GM18498 (cell line): ENCODE data around the gene GALNT5.
"Not testable (repeated sequence)": the region's sequence is repeated elsewhere in the genome, so short reads cannot be mapped to it uniquely, and the experiment has no call there.

Experiments used
- ATAC-seq: cut with Tn5 transposase; IDR thresholded peaks from one replicate; pipeline ENCODE4 v1.9.1; 2021; ENCODE audit warnings: mild to moderate bottlenecking, moderate library complexity; ENCODE audit not compliant: unreplicated experiment

Gene GALNT5, protein sequence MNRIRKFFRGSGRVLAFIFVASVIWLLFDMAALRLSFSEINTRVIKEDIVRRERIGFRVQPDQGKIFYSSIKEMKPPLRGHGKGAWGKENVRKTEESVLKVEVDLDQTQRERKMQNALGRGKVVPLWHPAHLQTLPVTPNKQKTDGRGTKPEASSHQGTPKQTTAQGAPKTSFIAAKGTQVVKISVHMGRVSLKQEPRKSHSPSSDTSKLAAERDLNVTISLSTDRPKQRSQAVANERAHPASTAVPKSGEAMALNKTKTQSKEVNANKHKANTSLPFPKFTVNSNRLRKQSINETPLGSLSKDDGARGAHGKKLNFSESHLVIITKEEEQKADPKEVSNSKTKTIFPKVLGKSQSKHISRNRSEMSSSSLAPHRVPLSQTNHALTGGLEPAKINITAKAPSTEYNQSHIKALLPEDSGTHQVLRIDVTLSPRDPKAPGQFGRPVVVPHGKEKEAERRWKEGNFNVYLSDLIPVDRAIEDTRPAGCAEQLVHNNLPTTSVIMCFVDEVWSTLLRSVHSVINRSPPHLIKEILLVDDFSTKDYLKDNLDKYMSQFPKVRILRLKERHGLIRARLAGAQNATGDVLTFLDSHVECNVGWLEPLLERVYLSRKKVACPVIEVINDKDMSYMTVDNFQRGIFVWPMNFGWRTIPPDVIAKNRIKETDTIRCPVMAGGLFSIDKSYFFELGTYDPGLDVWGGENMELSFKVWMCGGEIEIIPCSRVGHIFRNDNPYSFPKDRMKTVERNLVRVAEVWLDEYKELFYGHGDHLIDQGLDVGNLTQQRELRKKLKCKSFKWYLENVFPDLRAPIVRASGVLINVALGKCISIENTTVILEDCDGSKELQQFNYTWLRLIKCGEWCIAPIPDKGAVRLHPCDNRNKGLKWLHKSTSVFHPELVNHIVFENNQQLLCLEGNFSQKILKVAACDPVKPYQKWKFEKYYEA

DNA sequence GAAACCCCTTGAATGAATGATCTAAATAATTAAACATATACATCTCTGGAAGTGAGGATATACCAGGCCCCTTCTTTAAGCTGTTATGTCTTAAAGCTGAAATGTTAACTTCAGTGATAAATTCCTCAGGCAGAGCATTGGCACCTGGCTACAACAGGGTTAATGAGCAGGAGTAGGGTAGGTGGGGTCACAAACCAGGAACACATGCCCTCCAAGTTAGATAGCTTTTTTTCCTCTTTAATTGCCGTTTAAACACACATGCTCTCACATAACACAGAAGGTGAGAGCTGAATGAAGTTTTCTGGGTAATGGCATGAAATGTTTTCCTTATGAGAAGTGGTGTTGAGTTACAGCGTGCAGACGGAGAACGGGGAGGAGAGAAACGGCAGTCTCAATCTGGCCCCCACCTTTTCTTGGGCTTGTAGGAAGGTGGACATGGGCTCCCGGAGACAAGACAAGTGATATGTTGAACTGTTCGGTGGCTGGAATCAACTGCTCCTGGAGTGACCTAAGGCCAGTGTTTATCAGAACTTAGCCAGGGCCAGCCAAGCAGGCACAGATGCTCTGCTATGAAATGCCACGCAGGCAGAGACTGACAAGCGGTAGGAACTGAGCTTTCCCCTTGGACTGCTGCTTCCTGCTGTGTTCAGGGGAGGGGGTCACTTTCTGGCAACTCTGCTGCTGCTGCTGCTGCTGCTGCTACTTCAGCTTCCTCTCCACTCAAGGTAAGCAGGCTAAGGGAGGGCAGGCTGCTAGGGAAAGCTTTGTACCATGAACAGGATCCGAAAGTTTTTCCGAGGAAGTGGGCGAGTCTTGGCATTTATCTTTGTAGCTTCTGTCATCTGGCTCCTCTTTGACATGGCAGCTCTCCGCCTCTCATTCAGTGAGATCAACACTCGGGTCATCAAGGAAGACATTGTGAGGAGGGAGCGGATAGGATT, at the start of gene GALNT5:
Gene GALNT5 (plus strand): TSS at position 394 of the 941 bp plus-strand sequence. CDS start 378 bp downstream, at position 772.
- ATAC-seq, result no peak

DNA sequence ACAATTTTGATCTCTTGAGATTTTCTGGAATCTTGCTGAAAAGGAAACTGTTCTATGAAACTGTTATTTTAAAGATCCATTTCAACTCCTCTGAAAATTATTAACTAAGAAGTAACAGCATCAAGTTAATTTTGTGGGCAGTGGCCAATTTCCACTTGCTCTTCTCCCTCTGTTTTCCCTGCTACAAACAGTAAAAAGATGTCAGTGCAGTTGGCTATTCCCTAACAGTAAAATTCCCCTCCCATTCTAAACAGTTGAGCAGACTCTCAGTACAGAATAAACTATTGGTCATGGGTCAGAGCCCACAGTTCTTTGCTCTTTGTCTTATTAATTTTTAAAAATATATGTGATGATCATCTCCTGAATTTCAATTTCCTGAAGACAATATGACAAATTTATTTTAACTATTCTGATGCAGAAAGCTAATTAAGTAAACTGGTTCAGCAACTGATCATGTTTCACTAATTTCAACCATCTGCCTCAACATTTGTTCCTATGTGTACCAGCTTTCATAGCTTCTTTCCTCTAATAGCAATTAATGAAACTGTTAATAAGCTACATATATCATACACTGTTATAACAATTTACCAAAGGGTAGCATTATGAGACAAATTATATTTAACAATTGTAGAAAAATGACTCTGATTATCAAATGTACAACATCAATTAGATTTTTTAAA, 41.1 kb upstream of the GALNT5 start:
- ATAC-seq, result no peak

DNA sequence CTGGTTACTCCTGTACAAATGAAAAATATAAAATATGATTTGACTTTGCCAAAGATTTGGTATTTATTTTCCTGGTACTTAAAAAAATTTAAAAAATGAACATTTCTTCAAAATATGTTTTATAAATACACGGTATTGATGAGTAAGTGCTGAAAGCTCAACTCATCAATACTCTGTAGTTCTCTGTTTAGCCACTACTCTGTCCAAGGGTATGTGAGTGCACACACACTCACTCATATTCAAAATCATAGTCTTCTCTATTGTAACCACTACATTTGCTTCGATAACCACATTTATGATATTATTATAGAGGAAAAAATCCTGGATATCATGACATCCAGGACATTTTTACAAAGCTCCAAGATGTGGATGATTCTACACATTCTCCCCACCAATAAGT, 40.1 kb upstream of the GALNT5 start:
- ATAC-seq, result no peak

DNA sequence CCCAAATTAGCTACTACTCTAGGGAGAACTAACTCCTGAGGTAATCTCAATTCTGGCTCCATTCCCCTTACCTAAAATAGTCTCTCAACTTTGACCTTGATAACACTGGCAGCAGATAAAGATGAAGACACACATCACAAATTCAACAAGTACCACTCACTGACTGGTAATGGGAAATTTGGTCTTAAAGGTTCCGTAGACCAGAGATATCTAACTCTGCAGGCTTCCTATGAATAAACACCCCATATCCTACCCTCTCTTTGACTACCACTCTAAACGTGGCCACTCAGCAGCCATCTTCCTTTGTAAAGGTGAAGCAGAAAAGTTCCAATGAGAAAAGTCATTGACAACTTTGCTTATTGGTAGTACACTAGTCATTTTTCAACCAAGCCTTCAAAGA, 38.6 kb upstream of the GALNT5 start:
- no peak for ATAC-seq

DNA sequence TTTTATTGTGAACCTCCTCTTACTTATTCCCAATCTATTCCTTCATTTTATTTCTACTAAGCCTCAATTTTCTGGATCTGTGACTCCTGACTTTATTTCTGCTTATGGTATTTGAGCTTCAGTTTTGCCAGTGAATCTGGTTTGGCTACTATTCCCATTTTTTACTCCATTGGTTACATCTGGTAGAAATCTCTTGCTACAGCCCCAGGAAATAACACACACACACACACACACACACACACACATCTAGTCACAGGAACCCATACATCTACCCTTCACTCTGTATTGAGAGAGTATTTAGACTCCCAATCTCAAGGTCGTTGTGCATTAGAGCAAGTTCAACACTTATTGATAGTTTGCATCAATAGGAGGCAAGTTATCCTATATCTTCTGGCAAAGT, 37.0 kb upstream of the GALNT5 start:
- ATAC-seq, result no peak

DNA sequence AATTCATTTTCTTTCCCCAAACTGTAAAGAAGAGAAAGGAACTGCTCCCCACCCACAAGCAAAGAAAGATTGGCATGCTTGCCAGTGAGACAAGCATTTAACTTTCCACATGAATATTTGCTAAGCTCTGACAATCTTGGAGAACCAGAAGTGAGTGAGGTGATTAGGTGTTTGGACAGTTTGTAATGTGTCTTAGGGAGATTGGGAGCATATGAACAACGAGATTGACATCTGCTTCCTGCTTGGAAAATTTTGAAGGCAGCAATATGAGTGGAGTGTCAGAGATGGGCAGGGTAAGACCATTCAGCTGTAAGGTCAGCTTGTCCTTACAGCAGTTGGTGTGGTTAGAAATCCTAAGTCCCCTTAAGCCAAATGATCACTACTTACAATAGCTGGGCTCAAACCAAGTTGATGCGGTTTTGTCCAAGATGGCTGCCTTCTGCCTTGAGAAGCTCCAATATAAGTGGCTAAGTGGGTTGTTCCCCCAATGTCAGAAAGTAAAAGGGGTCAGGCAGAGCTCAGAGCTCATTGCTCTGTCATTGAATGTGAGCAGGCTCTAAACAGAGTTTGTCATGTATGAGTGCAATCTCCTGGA, 36.0 kb upstream of the GALNT5 start:
- ATAC-seq, result no peak

DNA sequence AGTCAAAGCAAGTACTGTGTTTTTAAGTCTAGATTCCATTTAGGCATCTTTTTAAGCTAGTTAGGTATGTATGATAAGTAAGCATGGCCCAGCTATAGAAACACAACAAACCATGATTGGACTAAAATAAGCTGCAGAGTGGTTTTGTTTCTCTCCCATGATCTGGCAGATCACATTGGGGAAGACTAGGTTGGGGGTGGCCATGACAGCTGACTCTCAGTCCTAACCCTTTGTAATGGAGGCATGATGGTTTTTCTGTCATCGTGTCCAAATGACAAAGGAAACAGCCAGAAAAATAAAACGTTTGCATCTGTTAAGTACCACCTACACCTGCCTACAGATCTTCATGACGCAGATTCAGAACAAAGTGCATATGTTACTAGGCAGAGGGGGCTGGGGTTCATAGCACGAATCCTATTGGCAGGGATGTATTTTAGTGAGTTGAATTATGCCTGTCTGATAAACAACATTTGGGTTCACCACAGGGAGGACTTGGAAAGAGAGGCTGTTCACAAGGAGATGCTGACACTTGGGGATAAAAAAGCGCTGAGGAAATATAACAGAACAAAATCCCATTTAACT, 33.8 kb upstream of the GALNT5 start:
- no peak for ATAC-seq

DNA sequence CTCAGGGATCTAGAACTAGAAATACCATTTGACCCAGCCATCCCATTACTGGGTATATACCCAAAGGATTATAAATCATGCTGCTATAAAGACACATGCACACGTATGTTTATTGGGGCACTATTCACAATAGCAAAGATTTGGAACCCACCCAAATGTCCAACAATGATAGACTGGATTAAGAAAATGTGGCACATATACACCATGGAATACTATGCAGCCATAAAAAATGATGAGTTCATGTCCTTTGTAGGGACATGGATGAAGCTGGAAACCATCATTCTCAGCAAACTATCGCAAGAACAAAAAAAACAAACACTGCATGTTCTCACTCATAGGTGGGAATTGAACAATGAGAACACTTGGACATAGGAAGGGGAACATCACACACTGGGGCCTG, 33.1 kb upstream of the GALNT5 start:
- not testable (repeated sequence) for ATAC-seq

DNA sequence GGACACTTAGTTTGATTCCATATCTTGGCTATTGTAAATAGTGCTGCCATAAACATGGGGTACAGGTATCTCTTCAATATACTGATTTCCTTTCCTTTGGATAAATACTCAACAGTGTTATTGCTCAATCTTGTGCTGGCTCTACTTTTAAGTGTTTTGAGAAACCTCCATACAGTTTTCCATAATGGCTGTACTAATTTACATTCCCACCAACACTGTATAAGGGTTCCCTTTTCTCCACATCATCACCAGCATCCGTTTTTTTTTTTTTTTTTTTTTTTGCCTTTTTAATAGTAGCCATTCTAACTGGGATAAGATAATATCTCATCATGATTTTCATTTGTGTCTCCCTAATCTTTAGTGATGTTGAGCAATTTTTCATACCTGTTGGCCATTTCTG, 29.9 kb upstream of the GALNT5 start:
- no peak for ATAC-seq

DNA sequence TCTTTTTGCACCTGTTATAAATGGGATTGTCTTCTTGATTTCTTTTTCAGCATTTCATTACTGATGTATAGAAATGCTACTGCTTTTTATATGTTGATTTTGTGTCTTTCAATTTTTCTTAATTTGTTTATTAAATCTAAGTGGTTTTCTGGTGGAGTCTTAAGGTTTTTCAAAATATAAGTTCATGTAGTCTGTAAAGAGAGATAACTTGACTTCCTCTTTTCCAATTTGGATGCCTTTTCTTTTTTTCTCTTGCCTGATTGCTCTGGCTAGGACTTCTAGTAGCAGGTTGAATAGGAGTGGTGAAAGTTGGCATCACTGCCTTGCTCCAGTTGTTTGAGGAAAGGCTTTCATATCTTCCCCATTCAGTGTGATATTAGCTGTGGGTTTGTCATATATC, 28.6 kb upstream of the GALNT5 start:
- ATAC-seq, result no peak

DNA sequence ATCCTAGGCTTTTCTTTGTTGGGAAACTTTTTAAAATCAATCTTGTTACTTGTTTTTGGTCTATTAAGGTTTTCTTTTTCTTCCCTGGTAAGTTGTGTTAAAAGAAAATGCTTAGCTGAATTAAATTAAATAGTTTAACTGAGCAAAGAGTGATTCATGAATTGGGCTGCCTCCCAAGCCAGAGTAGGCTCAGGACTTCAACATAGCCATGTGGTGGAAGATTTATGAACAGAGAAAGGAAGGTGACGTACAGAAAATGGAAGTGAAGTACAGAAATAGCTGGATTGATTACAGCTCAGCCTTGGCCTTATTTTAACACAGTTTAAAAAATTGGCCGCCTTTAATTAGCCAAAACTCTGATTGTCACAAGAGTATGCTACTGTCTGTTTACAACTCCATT, 27.9 kb upstream of the GALNT5 start:
- ATAC-seq, result no peak

DNA sequence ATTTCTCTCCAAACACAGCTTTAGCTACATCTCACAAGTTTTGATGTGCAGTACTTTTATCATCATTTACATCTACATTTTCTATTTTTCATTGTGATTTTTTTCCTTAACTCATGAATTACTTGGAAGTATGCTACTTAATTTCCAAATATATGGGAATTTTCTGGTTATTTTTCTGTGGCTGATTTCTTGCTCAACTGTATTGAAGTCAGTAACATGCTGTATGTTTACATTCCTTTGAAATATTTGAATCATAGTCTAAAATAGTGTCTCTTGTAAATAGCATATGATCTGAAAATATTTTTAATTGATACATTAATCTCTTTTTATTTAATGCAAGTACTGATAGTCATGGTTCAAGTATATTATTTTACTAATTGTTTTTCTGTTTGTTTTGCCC, 26.0 kb upstream of the GALNT5 start:
- ATAC-seq, result no peak

DNA sequence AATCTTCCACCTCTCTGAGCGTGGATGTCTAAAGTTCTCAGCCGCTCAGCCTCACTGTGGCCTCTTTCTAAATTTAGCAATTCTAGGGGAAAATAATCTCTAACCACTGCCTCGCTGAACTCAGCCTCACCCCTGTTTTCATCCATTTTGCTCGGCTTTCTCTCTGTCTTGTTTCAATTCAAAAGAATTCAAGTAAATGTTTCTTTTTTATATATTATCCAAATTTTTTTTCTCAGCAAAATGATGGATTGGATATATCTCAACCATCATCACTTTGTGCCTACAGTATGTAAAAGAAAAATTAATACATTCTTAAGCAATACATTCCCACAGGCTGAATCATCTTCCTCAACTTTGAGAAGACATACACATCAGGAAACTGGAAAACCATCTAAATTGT, 24.0 kb upstream of the GALNT5 start:
- ATAC-seq, result no peak

DNA sequence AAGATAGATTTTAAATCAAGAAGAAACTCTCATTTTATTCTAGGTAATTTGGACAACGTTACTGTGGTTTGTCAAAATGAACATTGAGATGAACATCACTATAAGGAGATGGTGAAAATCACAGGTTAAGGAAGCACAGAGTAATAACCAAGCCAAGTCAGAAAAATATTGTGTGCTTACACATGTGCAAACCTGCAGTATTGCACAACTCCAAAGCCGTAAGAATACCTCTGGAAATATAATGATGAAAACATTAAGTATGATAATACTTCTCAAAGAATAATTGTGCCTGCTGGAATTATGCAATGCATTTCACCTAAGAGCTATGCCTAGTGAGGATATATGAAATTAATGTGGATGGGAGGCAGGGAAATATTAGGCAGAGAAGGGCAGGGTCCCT, 21.1 kb upstream of the GALNT5 start:
- no peak for ATAC-seq

DNA sequence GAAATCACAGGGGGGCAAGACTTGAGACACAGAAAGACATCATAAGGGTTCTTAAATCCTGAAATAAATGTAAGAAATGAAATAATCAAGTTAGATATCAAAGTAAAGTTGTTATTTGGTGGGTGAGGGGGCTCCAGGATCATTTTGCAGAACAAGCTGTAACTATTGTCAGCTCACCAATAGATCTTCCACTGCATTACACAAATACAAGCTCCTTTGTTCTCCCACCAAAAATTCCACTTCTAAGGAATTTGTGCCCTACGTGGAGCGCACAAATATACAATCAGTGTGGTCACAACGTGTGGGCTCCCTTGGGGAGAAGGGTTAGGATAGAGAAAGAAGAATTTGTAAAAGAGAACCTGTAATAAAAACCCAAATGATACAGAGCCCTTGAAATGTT, 19.2 kb upstream of the GALNT5 start:
- ATAC-seq, result no peak

DNA sequence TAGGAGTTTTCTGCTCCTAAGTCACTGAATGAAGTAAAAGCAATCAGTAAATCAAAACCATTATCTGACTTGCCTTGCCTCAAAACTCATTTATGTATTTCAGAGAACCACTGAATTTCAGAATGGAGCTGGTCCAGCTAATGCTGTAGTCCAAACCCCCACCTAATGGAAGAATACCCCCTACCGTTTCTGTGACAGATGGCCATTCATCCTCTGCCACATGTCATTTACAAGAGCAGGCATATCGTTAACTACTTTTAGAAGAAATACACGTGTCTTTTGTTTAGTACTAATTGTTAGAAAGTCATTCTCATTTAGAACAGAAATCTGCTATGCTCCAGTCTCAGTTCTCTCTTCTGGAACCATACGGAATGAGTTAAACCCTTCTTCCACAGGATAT, 12.8 kb upstream of the GALNT5 start:
- no peak for ATAC-seq

DNA sequence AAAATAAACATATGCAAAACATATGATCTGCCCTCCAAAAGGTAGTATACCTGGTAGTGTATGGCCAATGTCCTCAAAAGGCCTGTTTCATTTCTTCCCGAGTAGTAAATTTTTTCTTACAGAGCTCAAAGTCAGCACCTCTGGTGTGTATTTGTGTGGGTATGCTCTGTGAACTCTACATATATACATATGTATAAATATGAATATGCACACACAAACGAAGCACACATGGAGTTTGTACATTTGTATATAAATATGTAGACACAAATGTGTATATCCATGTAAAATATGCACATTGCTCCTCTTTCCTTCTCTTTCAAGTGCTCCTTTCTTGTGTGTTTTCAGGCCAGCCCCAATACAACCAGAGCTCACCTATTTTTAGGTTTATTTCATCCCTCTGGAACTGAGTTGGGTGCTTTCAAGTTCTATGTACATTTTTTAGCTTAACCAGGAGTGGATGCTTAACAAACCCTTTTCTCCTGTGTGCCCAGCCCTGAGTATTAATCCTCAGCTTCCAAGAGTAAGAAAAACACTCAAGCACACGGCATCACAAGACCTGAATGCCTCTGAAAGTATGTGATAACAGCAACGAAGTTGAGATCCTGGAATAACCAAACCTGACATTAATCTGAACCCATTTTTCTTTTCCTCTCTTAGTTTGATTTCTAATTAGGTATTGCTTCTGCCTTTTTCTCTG, 12.2 kb upstream of the GALNT5 start:
- no peak for ATAC-seq

DNA sequence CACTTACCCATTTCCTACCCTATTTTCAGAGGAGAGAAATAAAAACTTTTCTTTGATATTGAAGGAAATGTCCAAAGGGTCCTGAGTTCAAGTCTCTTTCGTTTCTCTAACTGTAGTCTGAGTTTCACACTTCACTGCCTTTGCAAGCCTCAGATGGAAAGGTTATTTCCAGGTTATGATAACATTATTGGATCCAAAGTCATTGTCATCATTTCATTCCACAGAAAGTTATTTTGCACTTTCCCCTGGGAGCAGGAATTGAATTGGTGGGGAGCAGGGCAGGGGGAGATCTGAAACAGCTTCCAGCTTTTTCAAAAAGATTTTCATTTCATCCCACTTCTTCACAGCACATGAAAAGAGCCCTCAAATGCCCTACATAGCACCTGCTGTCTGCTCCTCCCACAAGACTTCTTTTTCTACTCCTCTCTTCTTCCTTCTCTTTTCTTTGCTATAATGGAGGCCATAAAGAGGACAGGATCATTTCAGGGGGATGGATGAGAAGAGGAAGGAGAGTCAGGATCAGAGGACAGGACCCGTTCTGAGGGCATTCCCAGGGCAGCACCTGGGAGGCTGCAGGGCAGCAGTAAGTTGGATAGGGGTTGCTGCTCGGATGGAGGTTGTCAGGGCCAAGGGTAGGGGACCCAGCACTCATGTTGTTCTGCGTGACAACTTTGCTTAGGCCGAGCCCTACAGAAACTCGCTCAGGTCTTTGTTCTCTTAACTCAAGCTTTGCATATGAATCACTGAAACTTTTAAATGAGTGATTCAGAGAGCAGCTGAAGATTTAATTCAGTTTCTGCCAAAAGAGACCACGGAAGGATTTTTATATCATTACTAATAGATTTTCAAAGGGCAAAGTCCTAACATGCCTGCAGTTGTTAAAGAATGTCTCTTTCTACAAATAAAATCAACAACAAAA, 11.4 kb upstream of the GALNT5 start:
- peak; percentile 99 for ATAC-seq
